CD14-positive monocyte (primary cell): Measurements from ENCODE around the gene IL17C. TPM values are rescaled to one million over a fixed set of nuclear protein-coding genes. Genes with fewer than 3 reads are reported as not detected.

ENCODE experiments used
- DNase-seq, 3 donors: peaks; one replicate each; pipeline ENCODE4 v3.0.0-alpha.2; 2011 to 2022
- H2AFZ ChIP-seq: 2 replicates; pipeline ENCODE4 v1.6.0; 2012; ENCODE audit warnings: mild to moderate bottlenecking, low read depth, low read length, inconsistent platforms; ENCODE audit not compliant: insufficient read depth, poor library complexity, severe bottlenecking
- H3K27ac ChIP-seq, 2 donors: 1 replicate in 1 of 2; 2 replicates in 1 of 2; pipeline ENCODE4 v1.5.1; 2012 to 2013; ENCODE audit warnings: low read length in 2 of 2, control low read depth in 1 of 2, inconsistent platforms in 1 of 2, low read depth in 1 of 2, mild to moderate bottlenecking in 1 of 2
- H3K27me3 ChIP-seq, 2 donors: one replicate each; pipeline versions ENCODE4 v1.6.0 to v1.6.1; 2011 to 2013; ENCODE audit warnings: low read length in 2 of 2; ENCODE audit not compliant: control insufficient read depth in 2 of 2, insufficient read depth in 2 of 2
- H3K36me3 ChIP-seq, 2 donors: replicated peaks in 1 of 2; 1 replicate in 1 of 2; 2 replicates in 1 of 2; pipeline versions ENCODE4 v1.5.1 to v1.6.1; 2012 to 2013; ENCODE audit warnings: low read length in 2 of 2, control low read depth in 1 of 2, inconsistent platforms in 1 of 2, mild to moderate bottlenecking in 1 of 2; ENCODE audit not compliant: insufficient read depth in 2 of 2, control insufficient read depth in 1 of 2
- H3K4me1 ChIP-seq, 2 donors: 1 replicate in 1 of 2; 2 replicates in 1 of 2; pipeline versions ENCODE4 v1.5.1 to v1.6.1; 2012 to 2013; ENCODE audit warnings: low read length in 2 of 2, control low read depth in 1 of 2, inconsistent platforms in 1 of 2, mild to moderate bottlenecking in 1 of 2, moderate library complexity in 1 of 2; ENCODE audit not compliant: insufficient read depth in 2 of 2, control insufficient read depth in 1 of 2
- H3K4me2 ChIP-seq: replicated peaks from 2 replicates; pipeline ENCODE3; 2012; ENCODE audit warnings: low read length, moderate library complexity, mild to moderate bottlenecking; ENCODE audit not compliant: poor library complexity, severe bottlenecking; ENCODE audit errors: extremely low read depth
- H3K4me3 ChIP-seq, 3 experiments: fragments of 200-600 bp in 1 of 3; sonication (generic) in 1 of 3; replicated peaks in 1 of 3; 1 replicate in 2 of 3; 2 replicates in 1 of 3; pipeline ENCODE4 v1.5.1; 2011 to 2013; ENCODE audit warnings: low read length in 3 of 3, mild to moderate bottlenecking in 3 of 3, control low read depth in 2 of 3, low read depth in 2 of 3, inconsistent platforms in 1 of 3, moderate library complexity in 1 of 3
- H3K79me2 ChIP-seq: 2 replicates; pipeline ENCODE4 v1.6.0; 2012; ENCODE audit warnings: mild to moderate bottlenecking, control low read depth, inconsistent platforms, low read length, moderate library complexity; ENCODE audit not compliant: insufficient read depth
- H3K9ac ChIP-seq: 2 replicates; pipeline ENCODE4 v1.6.0; 2017; ENCODE audit warnings: low read length, mild to moderate bottlenecking; ENCODE audit not compliant: insufficient read depth, poor library complexity, severe bottlenecking
- H3K9me3 ChIP-seq, 2 donors: replicated peaks in 1 of 2; 1 replicate in 1 of 2; 2 replicates in 1 of 2; pipeline versions ENCODE4 v1.5.1 to v1.6.1; 2012 to 2013; ENCODE audit warnings: low read length in 2 of 2, control low read depth in 1 of 2; ENCODE audit not compliant: control insufficient read depth in 1 of 2, insufficient read depth in 1 of 2
- H4K20me1 ChIP-seq: 2 replicates; pipeline ENCODE4 v1.6.0; 2012; ENCODE audit warnings: mild to moderate bottlenecking, low read length, control low read depth, moderate library complexity; ENCODE audit not compliant: insufficient read depth
- H3K27ac Mint-ChIP-seq, 7 donors: one replicate each; pipeline ENCODE4 v1.8.0; 2020; ENCODE audit warnings: mild to moderate bottlenecking in 7 of 7, mixed read lengths in 7 of 7, moderate library complexity in 6 of 7, inconsistent platforms in 2 of 7
- H3K27me3 Mint-ChIP-seq, 3 donors: one replicate each; pipeline ENCODE4 v1.8.0; 2021 to 2022; ENCODE audit warnings: low read depth in 3 of 3, mild to moderate bottlenecking in 3 of 3, mixed read lengths in 3 of 3, moderate library complexity in 3 of 3, inconsistent platforms in 1 of 3
- H3K36me3 Mint-ChIP-seq, 2 donors: one replicate each; pipeline ENCODE4 v1.8.0; 2020; ENCODE audit warnings: mixed read lengths in 2 of 2, inconsistent platforms in 1 of 2, mild to moderate bottlenecking in 1 of 2
- H3K4me1 Mint-ChIP-seq: one replicate; pipeline ENCODE4 v1.8.0; 2020; ENCODE audit warnings: mild to moderate bottlenecking, mixed read lengths
- H3K4me3 Mint-ChIP-seq, 2 donors: one replicate each; pipeline ENCODE4 v1.8.0; 2020; ENCODE audit warnings: mild to moderate bottlenecking in 2 of 2, mixed read lengths in 2 of 2, moderate library complexity in 1 of 2
- H3K9me3 Mint-ChIP-seq, 7 donors: one replicate each; pipeline ENCODE4 v1.8.0; 2020 to 2022; ENCODE audit warnings: mixed read lengths in 7 of 7, mild to moderate bottlenecking in 6 of 7, moderate library complexity in 6 of 7, inconsistent platforms in 2 of 7
- CTCF ChIP-seq: fragments of 200-600 bp; IDR thresholded peaks from one replicate; pipeline ENCODE4 v1.8.0; 2022; ENCODE audit warnings: antibody characterized with exemption, mild to moderate bottlenecking
- WGBS: methylation state at CpG from one replicate; pipeline ENCODE4 v1.1.5; 2013; ENCODE audit warnings: missing lambda C conversion rate; ENCODE audit not compliant: insufficient coverage; 5-methylcytosine and 5-hydroxymethylcytosine counted together
- intact Hi-C, 2 donors: fragments of 100-400 bp; cut with micrococcal nuclease; formaldehyde crosslinking; loops; one replicate each; pipeline versions ENCODE4 v1.15.0 to v1.15.1; 2023
- polyA plus RNA-seq, 3 donors: library from polyadenylated mRNA; depleted of rRNA in 1 of 3; unstranded in 2 of 3; stranded (reverse) in 1 of 3; fragments of 300-500 nt in 2 of 3; fragments of >200 nt in 1 of 3; fragmentation: Illumina TruSeq in 2 of 3; gene quantifications; 1 replicate in 2 of 3; 2 replicates in 1 of 3; pipeline ENCODE4 v1.2.3, GENCODE V29; 2012 to 2021

IL17C gene
- polyA plus RNA-seq, 3 donors: 0.08 TPM; not detected in 2

- TF ChIP-seq CTCF: no peak
- H3K4me3 Mint-ChIP-seq: no peak overlapping the region
- Histone ChIP-seq H3K4me3 (no peak overlapping the region), H3K4me1 (peaks cover 37 to 39% of the 10 kb centered on the region in 2 donors), H4K20me1 (peaks cover 16% of the 10 kb centered on the region), H3K36me3 (peaks cover 14 to 43% of the 10 kb centered on the region in 2 donors), H3K9me3 (no peaks in the 10 kb centered on the region), H3K79me2 (peaks cover 25% of the 10 kb centered on the region), H3K4me2 (no peak overlapping the region), H2AFZ (no peak overlapping the region), H3K27ac (no peak overlapping the region), H3K9ac (no peak overlapping the region), H3K27me3 (no peaks in the 10 kb centered on the region)
- peak overlapping the region in 4 of 7 donors; percentile 6 to 76 (median 48) for H3K27ac Mint-ChIP-seq
- intact Hi-C loops: loop anchor here in 1 of 2 donors (10.0 kb wide), 1 partner anchor 89 kb away; the partner anchor contains the start of gene SNAI3
- WGBS: 96% methylated on average over 4 of the region's 10 CpGs
- no peak for DNase-seq
- peaks cover 41% of the 10 kb centered on the region for H3K4me1 Mint-ChIP-seq
- H3K9me3 Mint-ChIP-seq: peaks cover 0 to 3% (median 0%) of the 10 kb centered on the region in 7 donors
- H3K27me3 Mint-ChIP-seq: peaks cover 0 to 3% (median 0%) of the 10 kb centered on the region in 3 donors
- peaks cover 49 to 71% of the 10 kb centered on the region in 2 donors for H3K36me3 Mint-ChIP-seq
Measured at GRCh38 chr16:88595921-88596320, 42.5 kb upstream of the IL17C start.

- peaks cover 25% of the 10 kb centered on the region for H3K79me2 ChIP-seq
- peaks cover 32 to 33% of the 10 kb centered on the region in 2 donors for H3K4me1 ChIP-seq
- H3K27me3 ChIP-seq: no peaks in the 10 kb centered on the region
- no peak overlapping the region for H3K4me2 ChIP-seq
- H3K9ac ChIP-seq: no peak overlapping the region
- peaks cover 0 to 3% (median 0%) of the 10 kb centered on the region in 7 donors for H3K9me3 Mint-ChIP-seq
- H4K20me1 ChIP-seq: peaks cover 16% of the 10 kb centered on the region
- H3K27ac ChIP-seq: peak overlapping the region in 1 of 2 donors; percentile 3
- no peaks in the 10 kb centered on the region for H3K9me3 ChIP-seq
- peak in 1 of 3 donors; percentile 32 for DNase-seq
- H3K27me3 Mint-ChIP-seq: peaks cover 0 to 3% (median 0%) of the 10 kb centered on the region in 3 donors
- H3K4me3 Mint-ChIP-seq: no peak overlapping the region
- peaks cover 19 to 49% of the 10 kb centered on the region in 2 donors for H3K36me3 ChIP-seq
- WGBS: 81% methylated on average over 2 of the region's 3 CpGs
- no peak overlapping the region for H3K4me3 ChIP-seq
- peak overlapping the region in 4 of 7 donors; percentile 60 to 72 (median 66) for H3K27ac Mint-ChIP-seq
- intact Hi-C loops: loop anchor here in 1 of 2 donors (10.0 kb wide), 1 partner anchor 88 kb away; the partner anchor contains the start of gene SNAI3
- no peak overlapping the region for H2AFZ ChIP-seq
- TF ChIP-seq CTCF: no peak
- peaks cover 39% of the 10 kb centered on the region for H3K4me1 Mint-ChIP-seq
- H3K36me3 Mint-ChIP-seq: peaks cover 53 to 73% of the 10 kb centered on the region in 2 donors
Measured at GRCh38 chr16:88596483-88596882, 41.9 kb upstream of the IL17C start.
